Muscle of leg (tissue), 11 donors: ENCODE measurements around the gene TATDN2. TPM values are rescaled to one million over a fixed set of nuclear protein-coding genes. Genes with fewer than 3 reads are reported as not detected.

ENCODE experiments used
- DNase-seq: peaks from one replicate; pipeline ENCODE4 v3.0.0; 2013
- H3K27ac ChIP-seq: one replicate; pipeline ENCODE4 v1.5.1; 2013; ENCODE audit warnings: mild to moderate bottlenecking, low read length, control low read depth
- H3K27me3 ChIP-seq: one replicate; pipeline ENCODE4 v1.6.1; 2013; ENCODE audit warnings: low read length; ENCODE audit not compliant: control insufficient read depth, insufficient read depth
- H3K36me3 ChIP-seq: one replicate; pipeline ENCODE4 v1.6.1; 2013; ENCODE audit warnings: low read length; ENCODE audit not compliant: control insufficient read depth, insufficient read depth
- H3K4me1 ChIP-seq: one replicate; pipeline ENCODE4 v1.6.1; 2013; ENCODE audit warnings: low read length; ENCODE audit not compliant: control insufficient read depth, insufficient read depth
- H3K4me3 ChIP-seq: one replicate; pipeline ENCODE4 v1.5.1; 2013; ENCODE audit warnings: low read length, control low read depth
- H3K9me3 ChIP-seq: replicated peaks from 2 replicates; pipeline ENCODE4 v1.6.1; 2013; ENCODE audit warnings: low read depth, low read length; ENCODE audit not compliant: control insufficient read depth
- WGBS: methylation state at CpG from one replicate; pipeline ENCODE4 v1.1.5; 2013; ENCODE audit warnings: missing lambda C conversion rate; ENCODE audit not compliant: insufficient coverage; 5-methylcytosine and 5-hydroxymethylcytosine counted together
- polyA plus RNA-seq, 8 donors: library from polyadenylated mRNA; unstranded; fragments of 120-200 nt; gene quantifications; one replicate each; pipeline versions ENCODE4 v1.2.1 to v1.2.3, GENCODE V29; 2013; ENCODE audit warnings: inconsistent platforms in 1 of 8, low replicate concordance in 1 of 8; ENCODE audit not compliant: insufficient read length in 8 of 8, insufficient read depth in 1 of 8
- total RNA-seq: library from RNA; stranded (reverse); fragments of 120-200 nt; gene quantifications from one replicate; pipeline ENCODE4 v1.2.4, GENCODE V29; 2013

TATDN2 gene
- total and polyA plus RNA-seq, 9 donors: 8.2 to 25.3 (median 19.4) TPM

- Histone ChIP-seq H3K4me3 (no peak overlapping the region), H3K9me3 (no peaks in the 10 kb centered on the region), H3K27ac (no peak overlapping the region), H3K36me3 (peaks cover 75% of the 10 kb centered on the region), H3K27me3 (no peaks in the 10 kb centered on the region), H3K4me1 (peaks cover 13% of the 10 kb centered on the region)
- WGBS: 93% methylated on average over 4 of the region's 4 CpGs
- DNase-seq: no peak
Measured at GRCh38 chr3:10315771-10316344, 67.6 kb downstream of the TATDN2 start.

- Histone ChIP-seq H3K9me3 (no peaks in the 10 kb centered on the region), H3K4me3 (no peak overlapping the region), H3K4me1 (peaks cover 13% of the 10 kb centered on the region), H3K27ac (no peak overlapping the region), H3K36me3 (peaks cover 59% of the 10 kb centered on the region), H3K27me3 (no peaks in the 10 kb centered on the region)
- DNase-seq: no peak
- 80% methylated on average over 1 of the region's 4 CpGs for WGBS
Measured at GRCh38 chr3:10317311-10317960, 69.2 kb downstream of the TATDN2 start.

DNA sequence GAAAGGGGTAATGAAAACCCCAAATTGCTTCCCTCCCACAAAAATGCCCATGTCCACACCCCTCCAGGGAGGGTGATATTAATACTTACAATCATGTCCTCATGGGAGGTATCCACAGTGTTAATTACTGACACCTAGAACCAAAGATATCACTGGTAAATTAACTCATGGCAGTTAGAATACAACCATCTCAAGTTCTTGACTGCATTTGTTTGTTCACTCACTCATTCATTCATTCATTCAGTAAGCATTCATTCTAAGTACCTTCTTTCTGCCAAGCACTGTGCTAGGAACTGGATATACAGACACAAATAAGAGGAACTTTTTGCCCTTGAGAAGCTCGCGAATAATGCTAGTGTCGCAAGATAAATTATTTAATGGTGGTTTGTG, 69.7 kb downstream of the TATDN2 start:
- peaks cover 54% of the 10 kb centered on the region for H3K36me3 ChIP-seq
- H3K27me3 ChIP-seq: no peaks in the 10 kb centered on the region
- H3K4me1 ChIP-seq: peaks cover 13% of the 10 kb centered on the region
- whole genome bisulfite sequencing: 97% methylated on average over 3 of the region's 3 CpGs
- DNase-seq: no peak
- H3K4me3 ChIP-seq: no peak overlapping the region
- no peaks in the 10 kb centered on the region for H3K9me3 ChIP-seq
- H3K27ac ChIP-seq: no peak overlapping the region

- H3K27me3 ChIP-seq: no peaks in the 10 kb centered on the region
- H3K36me3 ChIP-seq: peaks cover 42% of the 10 kb centered on the region
- H3K4me1 ChIP-seq: peaks cover 13% of the 10 kb centered on the region
- H3K27ac ChIP-seq: no peak overlapping the region
- WGBS: 75% methylated on average over 2 of the region's 6 CpGs
- H3K4me3 ChIP-seq: peak overlapping the region; percentile 8
- no peaks in the 10 kb centered on the region for H3K9me3 ChIP-seq
- no peak for DNase-seq
Measured at GRCh38 chr3:10319251-10319650, 71.0 kb downstream of the TATDN2 start.

- Histone ChIP-seq H3K9me3 (no peaks in the 10 kb centered on the region), H3K27ac (no peak overlapping the region), H3K36me3 (peaks cover 37% of the 10 kb centered on the region), H3K4me1 (peaks cover 13% of the 10 kb centered on the region), H3K4me3 (peak overlapping the region; percentile 95), H3K27me3 (no peaks in the 10 kb centered on the region)
- DNase-seq: no peak
- WGBS: 0% methylated on average over 1 of the region's 3 CpGs
Measured at GRCh38 chr3:10319804-10320203, 71.5 kb downstream of the TATDN2 start.

DNA sequence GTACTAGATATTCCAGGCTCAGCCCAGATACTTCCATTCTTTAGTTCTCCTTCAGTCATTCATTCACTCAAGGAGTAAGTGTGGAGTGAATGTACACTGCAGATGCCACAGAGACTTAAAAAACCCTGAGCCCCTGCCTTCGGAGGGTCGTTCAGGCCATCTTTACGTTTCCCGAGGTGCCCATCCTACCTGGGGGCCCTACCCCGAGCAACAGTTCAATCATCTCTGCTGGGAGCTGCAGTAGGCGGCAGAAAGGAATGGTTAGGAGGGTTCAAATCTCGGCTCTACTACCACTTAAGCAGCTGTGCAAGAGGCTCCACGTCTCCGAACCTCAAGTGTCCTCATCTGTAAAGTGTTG, 72.0 kb downstream of the TATDN2 start:
- no peaks in the 10 kb centered on the region for H3K9me3 ChIP-seq
- no peak for DNase-seq
- WGBS: no CpG with 5 or more reads among the region's 9 CpGs
- H3K4me1 ChIP-seq: peaks cover 13% of the 10 kb centered on the region
- peaks cover 33% of the 10 kb centered on the region for H3K36me3 ChIP-seq
- H3K27me3 ChIP-seq: no peaks in the 10 kb centered on the region
- peak overlapping the region; percentile 95 for H3K4me3 ChIP-seq
- H3K27ac ChIP-seq: peak overlapping the region; percentile 88

DNA sequence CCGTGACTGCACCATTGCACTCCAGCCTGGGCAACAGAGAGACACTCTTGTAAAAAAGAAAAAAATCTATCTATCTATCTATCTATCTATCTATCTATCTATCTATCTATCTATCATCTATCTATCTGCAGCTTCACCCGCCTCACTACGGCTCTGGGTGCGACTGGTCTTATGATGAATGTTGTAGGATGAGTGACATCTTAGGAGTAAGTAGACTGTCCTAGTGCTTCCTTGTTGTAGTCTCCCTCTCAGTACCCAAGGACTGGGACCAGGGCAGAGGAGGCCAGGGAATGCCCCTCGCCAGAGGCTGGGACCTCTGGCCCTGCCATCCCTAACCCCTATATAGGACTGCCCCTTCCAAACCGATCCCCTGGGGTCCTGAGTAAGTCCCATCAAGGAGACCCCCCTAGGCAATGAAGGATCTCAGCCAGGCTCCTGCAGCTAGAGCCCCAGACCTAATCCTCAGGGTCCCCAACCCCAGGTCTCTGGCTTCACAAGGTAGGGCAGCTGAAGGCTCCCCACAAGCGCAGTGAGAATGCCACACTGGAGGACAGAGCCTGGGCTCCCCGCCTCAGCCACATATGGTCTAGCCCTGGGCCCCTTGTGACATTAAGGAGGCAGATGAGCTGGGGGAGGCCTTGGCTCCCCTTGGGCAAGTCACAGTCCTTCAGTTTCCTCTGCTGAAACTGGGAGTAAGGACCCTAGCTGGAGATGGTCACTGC, 73.5 kb downstream of the TATDN2 start:
- Histone ChIP-seq H3K27me3 (peaks cover 5% of the 10 kb centered on the region), H3K36me3 (peaks cover 22% of the 10 kb centered on the region), H3K9me3 (no peaks in the 10 kb centered on the region), H3K27ac (no peak overlapping the region), H3K4me1 (peaks cover 13% of the 10 kb centered on the region), H3K4me3 (no peak overlapping the region)
- WGBS: 87% methylated on average over 3 of the region's 8 CpGs
- DNase-seq: no peak

DNA sequence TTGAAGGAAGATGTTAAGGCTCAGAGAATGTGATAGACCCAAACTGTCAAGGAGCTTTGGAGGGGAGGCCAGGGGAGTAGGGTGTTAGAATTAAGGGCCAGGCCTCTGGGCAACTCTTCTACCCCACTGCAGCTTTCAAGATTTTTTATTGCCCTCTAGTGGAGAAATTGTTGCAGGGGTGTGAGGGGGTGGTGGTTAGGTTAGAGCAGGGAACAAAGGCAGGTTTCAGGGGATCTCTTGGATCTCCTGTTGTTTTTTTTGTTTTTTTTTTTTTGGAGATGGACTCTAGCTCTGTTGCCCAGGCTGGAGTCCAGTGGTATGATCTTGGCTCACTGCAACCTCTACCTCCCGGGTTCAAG, 74.1 kb downstream of the TATDN2 start:
- no peak overlapping the region for H3K27ac ChIP-seq
- H3K4me1 ChIP-seq: peaks cover 13% of the 10 kb centered on the region
- no peak overlapping the region for H3K4me3 ChIP-seq
- H3K36me3 ChIP-seq: peaks cover 17% of the 10 kb centered on the region
- WGBS: no CpG with 5 or more reads among the region's 1 CpG
- H3K27me3 ChIP-seq: peaks cover 5% of the 10 kb centered on the region
- DNase-seq: no peak
- H3K9me3 ChIP-seq: no peaks in the 10 kb centered on the region

GRCh38 chr3:10327592-10327991, 79.3 kb downstream of the TATDN2 start:
- H3K9me3 ChIP-seq: no peaks in the 10 kb centered on the region
- 56% methylated on average over 9 of the region's 10 CpGs for WGBS
- H3K27ac ChIP-seq: no peak overlapping the region
- no peaks in the 10 kb centered on the region for H3K4me1 ChIP-seq
- no peak overlapping the region for H3K4me3 ChIP-seq
- H3K36me3 ChIP-seq: no peaks in the 10 kb centered on the region
- DNase-seq: no peak
- H3K27me3 ChIP-seq: peaks cover 43% of the 10 kb centered on the region

DNA sequence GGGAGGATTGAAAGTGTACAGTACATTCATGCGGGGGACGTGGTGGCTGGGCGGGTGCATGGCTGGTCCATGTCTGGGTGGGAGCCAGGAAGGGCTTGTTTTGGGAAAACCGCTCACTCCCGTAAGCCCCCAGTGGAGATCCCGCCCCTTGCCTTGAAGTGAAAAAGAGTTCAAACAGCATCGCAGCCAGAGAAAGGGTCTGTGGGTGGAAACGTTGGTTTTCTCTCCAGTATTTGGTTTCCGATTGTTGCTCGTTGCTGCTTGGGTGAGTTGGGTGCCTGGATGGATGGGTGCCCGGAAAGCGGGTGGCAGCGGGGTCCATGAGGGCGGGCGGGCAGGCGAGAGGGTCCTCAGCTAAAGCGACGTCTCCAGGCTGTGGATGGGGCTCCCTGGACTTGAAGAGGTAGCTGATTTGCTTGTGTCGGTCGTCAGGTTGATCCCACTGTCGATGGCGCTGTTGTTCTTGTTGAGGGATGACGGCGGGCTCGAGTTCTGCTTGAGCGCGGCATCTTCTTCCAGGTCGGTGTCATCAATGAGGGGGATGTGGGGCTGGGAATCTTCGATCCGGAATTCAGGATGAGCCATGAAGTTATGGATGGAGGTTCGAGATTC, 80.3 kb downstream of the TATDN2 start:
- H3K4me1 ChIP-seq: no peaks in the 10 kb centered on the region
- no peak overlapping the region for H3K27ac ChIP-seq
- H3K27me3 ChIP-seq: peaks cover 47% of the 10 kb centered on the region
- H3K36me3 ChIP-seq: no peaks in the 10 kb centered on the region
- H3K4me3 ChIP-seq: no peak overlapping the region
- no peak for DNase-seq
- no peaks in the 10 kb centered on the region for H3K9me3 ChIP-seq
- 31% methylated on average over 27 of the region's 31 CpGs for WGBS
